HG02763 (cell line): ENCODE measurements around the gene CFAP221.
"Not testable (repeated sequence)": the region's sequence is repeated elsewhere in the genome, so short reads cannot be mapped to it uniquely, and the experiment has no call there.

ENCODE experiments used
- ATAC-seq: cut with Tn5 transposase; IDR thresholded peaks from one replicate; pipeline ENCODE4 v1.9.1; 2021; ENCODE audit warnings: mild to moderate bottlenecking, moderate library complexity; ENCODE audit not compliant: unreplicated experiment

Gene CFAP221

DNA sequence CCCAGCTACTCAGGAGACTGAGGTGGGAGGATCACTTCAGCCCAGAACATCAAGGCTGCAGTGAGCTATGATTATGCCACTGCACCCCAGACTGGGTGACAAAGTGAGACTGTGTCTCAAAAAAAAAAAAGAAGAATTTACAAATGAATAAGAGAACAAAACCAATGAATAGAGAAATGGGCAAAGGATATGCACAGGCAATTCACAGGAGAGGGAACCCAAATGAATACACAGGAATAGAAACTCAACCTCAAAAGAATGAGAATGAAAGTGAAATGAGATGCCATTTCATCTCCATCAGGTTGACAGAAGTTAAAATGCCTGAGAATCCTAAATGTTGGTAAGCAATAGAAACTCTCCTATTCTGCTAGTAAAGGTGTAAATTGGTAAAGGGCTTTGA, 40.2 kb downstream of the CFAP221 start:
- ATAC-seq = no peak

DNA sequence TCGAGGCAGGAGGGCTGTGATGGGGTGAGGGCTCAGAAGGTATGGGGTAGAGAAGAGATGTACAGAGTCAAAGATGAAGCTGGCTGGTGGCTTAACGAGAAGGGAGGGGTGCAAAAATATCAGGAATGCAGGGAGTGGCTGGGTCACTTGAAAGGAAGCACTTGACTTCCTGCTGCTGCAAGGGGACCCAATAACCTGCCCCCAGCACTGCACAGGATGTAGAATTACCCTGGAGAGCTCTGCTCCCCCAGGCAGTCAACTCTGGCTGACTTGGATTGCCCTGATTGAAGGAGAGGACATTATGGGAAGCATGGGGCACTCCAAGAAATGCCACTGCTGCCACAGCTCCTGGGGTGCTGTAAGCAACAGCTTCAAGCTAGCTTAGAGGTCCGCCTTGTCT, 41.8 kb downstream of the CFAP221 start:
- ATAC-seq = no peak

DNA sequence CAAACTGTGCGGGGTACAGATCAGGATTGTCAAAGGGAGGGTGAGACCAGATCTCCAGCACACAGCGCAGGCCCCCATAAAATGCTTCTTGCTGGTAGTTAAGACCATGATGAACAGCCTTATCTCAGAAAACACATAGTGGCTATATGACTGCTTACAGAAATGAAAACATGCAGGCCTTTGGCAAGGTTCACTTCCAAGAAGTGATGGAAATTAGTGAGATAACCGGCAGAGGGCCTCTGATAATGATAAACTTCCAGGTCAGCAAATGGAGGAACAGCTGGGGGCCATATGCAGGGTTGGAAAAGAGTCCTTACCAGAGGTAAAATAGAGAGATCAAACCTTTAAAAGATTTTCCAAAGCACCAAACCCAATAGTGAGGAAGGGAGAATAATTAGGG, 46.6 kb downstream of the CFAP221 start:
- ATAC-seq = no peak

DNA sequence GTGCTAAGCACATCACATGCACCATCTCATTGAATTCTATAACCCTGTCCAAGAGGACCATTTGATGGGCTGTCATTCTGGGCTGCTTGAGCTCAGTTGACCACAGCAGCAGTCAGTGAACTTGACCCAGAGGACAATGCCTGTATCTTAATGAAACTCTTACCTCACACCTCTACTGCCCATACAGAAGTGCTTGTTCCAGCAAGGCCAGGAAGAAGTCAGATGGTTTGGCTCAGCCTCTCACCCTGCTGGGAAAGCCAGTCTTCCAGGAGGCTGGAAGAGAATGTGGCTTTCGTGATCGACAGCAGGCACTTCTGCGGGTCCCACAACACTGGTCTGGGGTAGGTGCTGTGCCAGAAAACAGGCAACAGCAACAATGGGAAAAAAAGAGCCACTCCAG, 47.3 kb downstream of the CFAP221 start:
- no peak for ATAC-seq

DNA sequence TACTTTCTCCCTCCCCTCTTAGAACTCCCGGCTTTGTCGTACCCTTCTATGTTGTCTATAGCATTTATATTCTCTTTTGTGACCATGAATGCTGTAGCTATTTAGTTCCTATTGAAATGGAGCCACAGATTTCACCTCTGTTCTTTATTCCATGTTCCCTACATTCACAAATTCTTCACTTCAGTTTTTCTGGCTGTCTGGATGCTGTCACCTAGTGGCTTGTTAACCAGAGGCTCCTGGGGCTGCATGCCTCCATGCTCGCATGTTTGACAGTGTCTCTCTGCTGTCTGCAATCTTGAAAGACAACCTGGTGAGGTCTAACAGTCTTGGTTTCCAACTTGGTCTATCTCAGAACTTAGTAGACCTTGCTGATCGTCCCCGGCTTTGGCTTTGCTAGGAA, 48.2 kb downstream of the CFAP221 start:
- ATAC-seq = no peak

DNA sequence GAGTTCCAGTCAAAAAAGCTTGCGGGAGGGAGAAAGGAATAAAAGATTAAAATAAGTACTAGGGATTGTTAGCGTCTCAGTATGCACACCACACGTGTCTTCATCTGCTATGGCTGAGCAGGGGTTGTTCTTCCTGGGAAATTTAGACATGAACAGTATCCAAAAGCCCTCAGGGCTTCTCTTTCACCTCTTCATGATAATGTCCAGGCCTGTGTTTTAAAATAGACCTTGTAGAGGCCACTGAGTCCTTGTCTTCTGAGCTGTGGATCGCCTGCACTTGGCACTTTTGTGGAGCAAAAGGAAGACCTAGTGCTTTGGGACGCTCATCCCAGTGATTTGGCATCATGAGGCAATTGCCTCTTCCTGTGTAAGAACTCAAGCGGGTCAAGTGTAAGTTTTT, 52.4 kb downstream of the CFAP221 start:
- no peak for ATAC-seq

DNA sequence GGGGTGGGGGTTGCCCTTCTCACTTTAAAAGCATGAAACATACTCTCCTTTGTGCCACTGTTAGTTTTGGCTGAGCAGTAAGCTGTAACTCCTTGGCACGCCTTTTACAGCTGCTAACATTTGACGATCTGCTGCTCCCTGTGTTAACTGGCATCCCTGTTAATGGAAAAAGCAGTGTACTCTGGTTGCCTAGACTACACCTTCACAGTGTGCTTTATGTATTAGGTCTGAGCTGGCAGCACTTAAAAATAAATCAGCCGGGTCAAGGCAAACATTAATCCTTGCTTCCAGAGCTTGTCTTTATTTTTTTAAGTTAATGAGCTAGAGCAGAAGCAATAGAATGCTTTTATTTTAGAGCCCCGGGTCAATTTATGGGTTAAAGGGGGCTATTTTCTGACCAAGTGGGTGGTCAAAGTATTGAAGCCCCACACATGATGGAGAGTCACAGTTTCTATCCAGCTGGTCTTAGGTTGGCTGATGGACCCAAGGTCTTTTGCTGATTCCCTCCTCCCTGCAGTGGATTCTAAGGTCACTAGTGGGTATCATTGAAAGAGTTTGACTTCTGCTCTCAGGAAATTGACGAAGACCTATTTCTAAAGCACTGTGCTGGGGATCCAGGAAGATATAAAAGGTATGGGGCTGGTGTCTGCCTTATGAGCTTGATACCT, 54.5 kb downstream of the CFAP221 start:
- ATAC-seq = no peak

DNA sequence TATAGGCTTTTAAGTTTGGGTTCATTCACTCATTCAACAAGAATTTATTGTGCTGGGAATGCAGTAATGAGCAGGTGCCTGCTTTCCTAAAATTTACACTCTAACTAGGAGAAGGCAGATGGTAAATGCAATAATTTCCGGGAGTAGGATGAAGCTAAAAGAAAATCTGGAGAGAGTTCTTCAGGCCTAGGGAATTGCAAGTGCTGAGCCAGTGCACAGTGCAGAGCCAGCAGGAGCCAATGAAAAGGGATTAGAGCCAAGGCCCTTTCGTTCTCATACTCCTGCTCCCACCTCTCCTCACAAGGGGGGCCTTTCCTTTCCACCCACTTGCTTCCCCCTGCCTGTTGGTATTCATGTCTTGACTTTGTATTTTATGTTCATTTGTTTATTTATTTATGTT, 55.1 kb downstream of the CFAP221 start:
- no peak for ATAC-seq

DNA sequence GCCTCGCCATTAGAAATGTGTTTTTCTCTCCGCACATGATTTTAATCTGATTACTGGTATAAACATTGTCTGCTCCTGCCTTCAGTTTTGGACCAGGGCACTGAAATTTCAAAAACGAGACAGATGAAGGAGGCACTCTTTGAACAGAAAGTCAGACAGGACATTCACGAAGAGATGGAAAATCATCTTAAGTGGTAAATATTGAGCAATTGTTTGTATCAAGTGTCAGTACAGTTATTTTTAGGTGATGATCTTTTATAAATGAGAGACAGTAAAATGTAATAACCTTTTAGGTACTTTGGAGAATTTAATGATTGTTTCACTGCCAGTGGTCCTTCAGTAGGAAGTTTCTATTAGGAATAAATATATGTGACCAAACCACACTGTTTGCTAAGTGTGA, 60.8 kb downstream of the CFAP221 start:
- ATAC-seq = no peak

DNA sequence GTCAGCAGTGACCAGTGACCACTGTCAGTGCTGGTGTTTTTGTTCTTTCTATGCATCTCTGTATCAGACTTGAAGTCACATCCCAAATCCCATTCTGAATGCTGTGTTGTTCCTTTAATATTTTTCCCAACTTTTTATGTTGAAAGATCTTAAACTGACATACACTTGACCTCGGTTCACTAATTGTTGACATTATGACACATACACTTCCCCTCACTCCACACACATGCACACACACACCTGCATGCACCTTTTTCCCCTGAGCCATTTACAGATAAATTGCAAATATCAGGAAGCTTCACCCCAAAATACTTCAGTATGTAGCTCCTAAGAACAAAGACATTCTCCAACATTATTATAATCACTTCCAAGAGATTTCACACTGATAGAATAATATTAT, 62.4 kb downstream of the CFAP221 start:
- no peak for ATAC-seq

DNA sequence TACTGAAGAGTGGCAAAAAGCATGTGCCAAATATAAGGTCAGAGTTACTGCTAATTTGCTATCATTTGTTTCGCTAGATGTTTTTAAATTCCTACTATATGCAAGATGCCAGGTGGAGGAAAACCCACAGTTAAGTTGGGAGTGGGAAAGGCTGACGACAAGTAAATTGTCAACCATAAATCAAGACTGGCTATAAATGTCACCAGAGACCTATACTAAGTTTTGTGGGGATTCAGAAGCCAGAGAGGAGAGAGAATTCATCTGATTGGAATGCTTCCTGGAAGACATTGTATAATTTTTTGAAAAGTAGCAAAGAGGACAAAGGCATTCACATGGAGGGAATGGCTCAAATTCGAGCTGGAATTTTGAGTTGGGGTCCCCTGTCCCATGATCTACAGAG, 64.3 kb downstream of the CFAP221 start:
- ATAC-seq = no peak

DNA sequence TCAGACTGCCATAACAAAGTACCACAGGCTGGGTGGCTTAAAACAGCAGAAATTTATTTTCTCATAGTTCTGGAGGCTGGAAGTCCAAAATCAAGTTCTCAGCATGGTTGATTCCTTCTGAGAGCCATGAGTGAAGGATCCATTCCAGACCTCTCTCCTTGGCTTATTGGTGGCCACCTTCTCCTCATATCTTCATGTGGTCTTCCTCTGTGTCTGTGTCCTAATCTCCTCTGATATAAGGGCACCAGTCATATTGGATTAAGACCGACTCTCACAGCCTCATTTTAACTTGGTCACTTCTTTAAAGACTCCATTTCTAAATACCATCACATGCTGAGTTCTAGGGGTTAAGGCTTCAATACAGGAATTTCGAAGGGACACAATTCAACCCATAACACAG, 65.1 kb downstream of the CFAP221 start:
- no peak for ATAC-seq

DNA sequence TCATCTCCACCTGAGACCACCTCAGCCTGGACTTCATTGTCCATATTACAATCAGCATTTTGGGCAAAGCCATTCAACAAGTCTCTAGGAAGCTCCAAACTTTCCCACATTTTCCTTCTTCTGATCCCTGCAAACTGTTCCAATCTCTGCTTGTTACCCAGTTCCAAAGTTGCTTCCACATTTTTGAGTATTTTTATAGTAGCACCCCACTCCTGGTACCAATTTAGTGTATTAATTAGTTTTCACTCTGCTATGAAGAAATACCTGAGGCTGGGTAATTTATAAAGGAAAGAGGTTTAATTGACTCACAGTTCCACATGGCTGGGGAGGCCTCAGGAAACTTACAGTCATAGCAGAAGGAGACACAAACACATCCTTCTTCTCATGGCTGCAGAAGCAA, 69.9 kb downstream of the CFAP221 start:
- ATAC-seq = not testable (repeated sequence)

DNA sequence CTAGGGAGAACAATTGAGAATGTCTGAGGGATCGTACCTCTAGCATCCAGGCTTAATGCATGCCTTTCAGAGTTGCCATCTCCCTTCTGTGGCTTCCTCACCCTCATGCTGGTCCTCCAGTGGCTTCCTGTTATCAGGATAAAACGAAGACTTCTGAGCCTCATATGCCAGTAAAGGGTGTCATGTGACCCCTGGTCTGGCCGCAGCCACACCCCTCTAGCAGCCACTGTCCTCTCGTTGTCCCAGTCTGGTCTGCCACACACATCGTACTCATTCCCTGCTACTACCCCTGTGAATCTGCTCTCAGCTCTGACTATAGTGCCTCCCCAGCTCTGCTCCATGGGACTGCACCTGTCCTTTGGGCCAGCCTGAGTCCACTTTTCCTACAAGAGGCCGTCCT, 72.2 kb downstream of the CFAP221 start:
- ATAC-seq = no peak

DNA sequence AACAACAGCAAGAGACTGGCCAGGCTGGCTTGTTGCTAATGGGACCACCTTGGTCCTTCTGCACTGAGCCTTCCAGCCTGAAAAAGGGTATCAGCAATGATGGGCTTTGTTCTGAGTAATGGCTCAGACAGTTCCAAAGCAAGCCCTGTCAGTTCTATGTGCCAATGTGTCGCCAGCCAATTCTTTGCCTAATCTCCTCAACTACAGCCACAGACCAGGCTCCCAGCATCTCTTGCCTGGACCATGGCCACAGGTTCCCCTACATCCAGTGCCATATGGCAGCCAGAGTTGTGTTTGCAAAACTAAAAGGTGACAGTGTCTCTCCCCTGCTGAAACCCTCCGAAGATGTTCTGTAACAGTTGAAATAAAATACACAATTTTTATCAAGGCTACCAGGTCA, 73.2 kb downstream of the CFAP221 start:
- no peak for ATAC-seq

DNA sequence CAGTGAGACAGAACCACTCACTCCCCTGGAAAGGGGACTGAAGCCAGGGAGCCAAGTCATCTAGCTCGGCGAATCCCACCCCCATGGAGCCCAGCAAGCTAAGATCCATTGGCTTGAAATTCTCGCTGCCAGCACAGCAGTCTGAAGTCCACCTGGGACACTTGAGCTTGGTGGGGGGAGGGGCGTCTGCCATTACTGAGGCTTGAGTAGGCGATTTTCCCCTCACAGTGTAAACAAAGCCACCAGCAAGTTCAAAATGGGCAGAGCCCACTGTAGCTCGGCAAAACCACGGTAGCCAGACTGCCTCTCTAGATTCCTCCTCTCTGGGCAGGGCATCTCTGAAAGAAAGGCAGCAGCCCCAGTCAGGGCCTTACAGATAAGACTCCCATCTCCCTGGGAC, 74.5 kb downstream of the CFAP221 start:
- not testable (repeated sequence) for ATAC-seq

DNA sequence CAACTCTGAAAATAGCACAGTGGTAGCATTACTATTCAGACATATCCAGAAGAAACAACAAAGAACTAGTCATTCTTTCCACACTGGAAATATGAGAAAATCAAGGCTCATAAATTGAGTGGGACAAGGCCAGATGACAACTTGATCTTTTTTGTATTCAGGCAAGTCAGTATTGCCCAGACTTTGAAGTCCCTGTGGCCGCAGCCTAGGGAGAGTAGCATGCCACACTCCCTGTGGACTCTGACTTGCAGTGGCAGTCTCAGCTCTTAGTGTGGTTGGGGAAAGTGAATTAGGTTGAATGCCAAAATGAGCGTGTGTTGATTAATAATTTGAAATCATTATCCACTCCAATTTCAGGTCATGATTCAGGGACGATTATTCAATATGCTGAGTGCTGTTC, 81.0 kb downstream of the CFAP221 start:
- ATAC-seq = no peak

DNA sequence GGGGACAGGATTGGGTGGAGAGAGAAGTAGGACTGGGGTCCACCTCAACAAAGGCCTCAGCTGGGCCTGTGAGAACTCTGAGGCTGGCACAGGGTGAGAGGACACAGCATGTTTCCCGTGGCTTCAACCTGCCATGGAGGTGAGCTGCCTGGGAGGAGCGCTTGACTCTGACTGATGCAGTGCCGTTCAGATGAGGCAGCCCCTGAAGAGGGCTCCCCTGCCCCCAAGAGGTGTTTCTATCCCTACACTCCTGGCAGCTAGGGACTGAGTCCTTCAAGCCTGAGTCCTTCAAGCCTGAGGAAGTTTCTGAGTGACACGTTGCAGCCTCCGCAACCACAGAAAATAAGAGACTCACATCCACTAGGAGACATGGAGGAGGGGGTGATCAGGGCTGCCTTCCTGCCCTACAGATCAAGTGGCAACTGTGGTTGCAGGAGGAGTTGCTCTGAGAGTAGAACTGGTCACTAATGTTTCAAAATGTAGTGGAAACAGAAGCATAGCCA, 85.1 kb downstream of the CFAP221 start:
- no peak for ATAC-seq

DNA sequence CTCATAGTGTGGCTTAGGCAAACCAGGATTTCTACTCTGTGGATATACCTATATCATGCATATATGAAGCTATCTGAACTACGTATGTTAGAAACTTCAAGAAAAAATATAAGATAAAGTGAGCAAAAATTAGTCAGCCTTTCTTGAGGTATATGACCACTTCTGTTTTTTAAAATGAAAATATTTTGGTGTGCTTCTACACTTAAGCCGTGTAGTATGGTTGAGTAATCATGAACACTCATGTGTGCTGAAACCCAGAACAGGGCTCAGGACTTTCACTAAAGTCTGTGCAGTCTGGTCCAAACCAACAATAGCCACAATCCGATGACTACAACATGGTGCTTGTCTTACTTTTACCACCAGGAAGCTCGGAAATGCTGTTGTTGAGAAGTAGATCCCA, 85.9 kb downstream of the CFAP221 start:
- no peak for ATAC-seq

DNA sequence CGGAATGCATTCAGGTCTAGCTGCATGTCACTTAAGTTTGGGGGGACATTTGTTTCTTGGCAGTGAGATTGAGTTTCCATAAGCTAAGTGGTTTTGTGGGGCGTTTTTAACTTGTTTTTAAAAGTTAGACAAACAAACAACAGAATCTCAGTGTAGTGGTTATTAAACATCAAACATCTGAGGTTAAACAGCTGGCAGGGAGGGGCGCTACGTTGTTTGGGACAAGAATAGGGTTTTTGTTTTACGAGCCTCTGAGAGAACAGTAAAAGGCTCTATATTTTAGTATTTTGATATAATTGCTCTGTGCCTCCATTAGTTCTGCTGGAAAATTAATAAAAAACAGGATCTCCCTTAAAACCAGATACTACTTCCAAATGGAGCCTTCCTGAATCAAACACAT, 93.1 kb downstream of the CFAP221 start:
- ATAC-seq = no peak

DNA sequence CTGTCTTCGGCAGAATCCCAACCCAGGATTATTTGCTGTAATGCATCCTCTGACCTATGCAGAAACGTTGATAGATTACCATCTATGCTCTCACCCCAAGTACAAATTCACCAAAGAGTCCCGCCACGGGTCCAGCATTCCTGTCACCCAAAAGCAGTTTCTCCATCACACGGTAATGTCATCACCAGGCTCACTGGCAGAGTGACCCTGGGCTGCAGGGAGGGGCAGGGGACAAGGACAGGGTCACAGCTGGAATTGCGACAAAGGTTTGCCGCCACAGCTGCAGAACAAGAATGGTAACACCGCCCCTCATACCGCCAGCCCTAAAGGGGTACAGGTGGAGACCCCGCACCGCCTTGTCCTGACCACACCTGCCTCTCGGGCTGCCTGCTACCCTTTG, 94.0 kb downstream of the CFAP221 start:
- no peak for ATAC-seq

DNA sequence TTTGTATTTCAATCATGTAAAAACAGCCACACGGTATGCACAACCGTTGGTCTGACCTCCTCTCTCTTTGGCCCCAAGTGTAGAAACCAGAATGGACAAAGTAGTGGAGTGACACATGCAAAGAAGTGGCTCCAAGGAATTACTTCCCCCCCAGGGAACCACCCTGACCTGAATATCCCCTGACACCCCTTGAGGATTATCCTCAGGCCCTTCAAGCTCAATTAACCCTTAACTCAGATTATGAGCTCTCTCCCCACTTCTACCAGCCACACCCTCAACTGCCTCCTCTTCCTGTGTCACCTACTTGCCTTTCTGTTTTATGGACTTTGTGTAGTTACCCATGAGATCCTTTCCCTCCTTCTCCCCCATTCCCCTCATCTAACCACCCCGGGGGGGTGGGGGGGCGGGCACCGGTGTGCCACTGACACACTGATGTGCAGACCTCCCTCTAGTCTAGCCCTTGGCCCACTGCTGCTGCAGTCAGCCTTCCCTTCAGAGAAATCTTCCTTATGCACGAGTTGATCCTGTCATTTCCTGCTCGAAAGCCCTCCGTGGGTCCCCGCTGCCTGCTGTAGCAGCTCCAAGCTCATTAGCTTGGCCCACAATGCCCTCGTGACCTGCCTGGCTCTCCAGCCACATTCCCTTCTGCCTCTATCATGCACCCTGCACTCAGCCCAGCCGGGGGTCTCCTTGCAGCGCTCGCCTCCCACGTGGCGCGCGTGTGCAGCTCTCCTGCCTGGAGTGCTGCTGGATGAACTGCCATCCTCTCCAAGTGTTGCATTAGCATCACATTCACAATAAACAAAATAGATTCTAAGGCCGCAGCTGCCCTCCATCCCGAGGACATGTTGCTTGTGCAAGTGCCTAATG, 94.7 kb downstream of the CFAP221 start:
- no peak for ATAC-seq
